SU-DHL-6 (cell line): ENCODE measurements around the gene MRGPRF.

Experiments used
- H2AFZ ChIP-seq: fragments of 200-600 bp; sonication (generic); 2 replicates; pipeline ENCODE4 v1.6.1; 2014; ENCODE audit warnings: low read depth, mild to moderate bottlenecking, moderate library complexity, mixed read lengths, antibody characterized with exemption, low read length; ENCODE audit not compliant: severe bottlenecking
- H3F3A ChIP-seq: fragments of 200-600 bp; shearing (Covaris generic); 2 replicates; pipeline ENCODE4 v1.6.0; 2016; ENCODE audit warnings: antibody characterized with exemption, mild to moderate bottlenecking; ENCODE audit not compliant: insufficient read depth
- H3K27ac ChIP-seq: fragments of 200-600 bp; sonication (generic); 2 replicates; pipeline ENCODE4 v1.5.1; 2016; ENCODE audit warnings: low read depth, mild to moderate bottlenecking, low read length, moderate library complexity, mixed read lengths
- H3K27me3 ChIP-seq: fragments of 200-600 bp; sonication (generic), shearing (Covaris generic); 2 replicates; pipeline ENCODE4 v1.6.0; 2014; ENCODE audit warnings: mild to moderate bottlenecking, low read length
- H3K36me3 ChIP-seq: fragments of 200-600 bp; sonication (generic); 2 replicates; pipeline ENCODE4 v1.6.1; 2014; ENCODE audit warnings: mild to moderate bottlenecking, low read length, mixed read lengths
- H3K4me2 ChIP-seq: fragments of 300-600, 200-600 bp; shearing (Covaris generic), sonication (generic); 2 replicates; pipeline ENCODE4 v1.6.0; 2014; ENCODE audit warnings: low read length, low read depth, mild to moderate bottlenecking; ENCODE audit not compliant: poor library complexity, severe bottlenecking
- H3K4me3 ChIP-seq: fragments of 200-600 bp; sonication (generic); 2 replicates; pipeline ENCODE4 v1.5.1; 2014; ENCODE audit warnings: antibody characterized with exemption, low read length, mild to moderate bottlenecking, mixed read lengths; ENCODE audit not compliant: insufficient read depth, poor library complexity, severe bottlenecking
- H3K79me2 ChIP-seq: fragments of 200-600 bp; sonication (generic); 2 replicates; pipeline ENCODE4 v1.6.1; 2014; ENCODE audit warnings: mild to moderate bottlenecking, low read length, moderate library complexity; ENCODE audit not compliant: insufficient read depth
- H3K9ac ChIP-seq: fragments of 200-600 bp; sonication (generic); 2 replicates; pipeline ENCODE4 v1.7.0; 2014; ENCODE audit warnings: mild to moderate bottlenecking, low read length
- H3K9me2 ChIP-seq: fragments of 200-600 bp; sonication (generic); replicated peaks from 2 replicates; pipeline ENCODE4 v1.6.1; 2014; ENCODE audit warnings: low read length; ENCODE audit not compliant: insufficient read depth
- H3K9me3 ChIP-seq: fragments of 200-600 bp; sonication (generic); 2 replicates; pipeline ENCODE4 v1.6.1; 2014; ENCODE audit warnings: low read length, mixed read lengths; ENCODE audit not compliant: insufficient read depth
- H4K20me1 ChIP-seq: fragments of 200-600 bp; sonication (generic); 2 replicates; pipeline ENCODE4 v1.6.1; 2014; ENCODE audit warnings: low read depth, mild to moderate bottlenecking, antibody characterized with exemption, low read length, moderate library complexity, mixed read lengths
- CTCF ChIP-seq: fragments of 200-600 bp; sonication (generic); IDR thresholded peaks from one replicate; pipeline ENCODE4 v1.5.1; 2017; ENCODE audit warnings: antibody characterized with exemption, mild to moderate bottlenecking, low read length, moderate library complexity; ENCODE audit not compliant: insufficient read depth, poor library complexity, severe bottlenecking
- EZH2phosphoT487 ChIP-seq: fragments of 200-600 bp; sonication (generic), shearing (Covaris generic); conservative IDR thresholded peaks from 2 replicates; pipeline ENCODE4 v1.6.1; 2018; ENCODE audit warnings: mild to moderate bottlenecking, antibody characterized with exemption, low read length, moderate library complexity, mixed read lengths

Gene MRGPRF

GRCh38 chr11:69033431-69033830 is 20.4 kb upstream of the MRGPRF start:
- no peak overlapping the region for H3K4me2 ChIP-seq

GRCh38 chr11:69032833-69033232 is 19.8 kb upstream of the MRGPRF start:
- no peaks in the 10 kb centered on the region for H3K79me2 ChIP-seq
- H3K27ac ChIP-seq, result no peak overlapping the region
- no peak overlapping the region for H2AFZ ChIP-seq
- H3K27me3 ChIP-seq, result no peaks in the 10 kb centered on the region
- H3K4me3 ChIP-seq, result no peak overlapping the region
- H3K4me2 ChIP-seq, result no peak overlapping the region
- H3K9me3 ChIP-seq, result no peaks in the 10 kb centered on the region
- no peaks in the 10 kb centered on the region for H3F3A ChIP-seq
- no peaks in the 10 kb centered on the region for H3K36me3 ChIP-seq
- TF ChIP-seq CTCF, result no peak
- no peak for TF ChIP-seq EZH2phosphoT487
- no peaks in the 10 kb centered on the region for H3K9me2 ChIP-seq
- no peaks in the 10 kb centered on the region for H4K20me1 ChIP-seq
- no peak overlapping the region for H3K9ac ChIP-seq

More at GRCh38 chr11:69033431-69033830, 20.4 kb upstream of the MRGPRF start:
- no peak overlapping the region for H2AFZ ChIP-seq
- H3K9me3 ChIP-seq, result no peaks in the 10 kb centered on the region
- no peak for TF ChIP-seq CTCF
- TF ChIP-seq EZH2phosphoT487, result no peak
- no peaks in the 10 kb centered on the region for H4K20me1 ChIP-seq
- H3K9ac ChIP-seq, result no peak overlapping the region
- H3K27me3 ChIP-seq, result no peaks in the 10 kb centered on the region
- no peaks in the 10 kb centered on the region for H3K9me2 ChIP-seq
- no peaks in the 10 kb centered on the region for H3F3A ChIP-seq
- H3K79me2 ChIP-seq, result no peaks in the 10 kb centered on the region
- H3K27ac ChIP-seq, result no peak overlapping the region
- H3K36me3 ChIP-seq, result no peaks in the 10 kb centered on the region
- H3K4me3 ChIP-seq, result no peak overlapping the region

- Histone ChIP-seq H3K36me3 (no peaks in the 10 kb centered on the region), H3K9ac (no peak overlapping the region), H3K9me2 (no peaks in the 10 kb centered on the region), H3K27me3 (no peaks in the 10 kb centered on the region), H3K79me2 (no peaks in the 10 kb centered on the region), H3K4me2 (no peak overlapping the region), H3K27ac (no peak overlapping the region), H3K4me3 (no peak overlapping the region), H4K20me1 (no peaks in the 10 kb centered on the region), H3K9me3 (no peaks in the 10 kb centered on the region), H3F3A (no peaks in the 10 kb centered on the region), H2AFZ (no peak overlapping the region)
- TF ChIP-seq CTCF, result no peak
- TF ChIP-seq EZH2phosphoT487, result no peak
Observed at GRCh38 chr11:69030301-69030700, 17.3 kb upstream of the MRGPRF start.
